Dermis microvascular lymphatic vessel endothelial cell (primary cell): Measurements from ENCODE around the gene LCLAT1. TPM values are rescaled to one million over a fixed set of nuclear protein-coding genes. Genes with fewer than 3 reads are reported as not detected.

Experiments used
- DNase-seq, 2 donors: peaks; one replicate each; pipeline versions ENCODE4 v3.0.0 to v3.0.0-alpha.2; 2010; ENCODE audit warnings: low read depth in 2 of 2
- total RNA-seq: library from RNA; depleted of rRNA; stranded (reverse); fragments of >200 nt; gene quantifications from 2 replicates; pipeline ENCODE4 v1.2.1, GENCODE V29; 2014

The LCLAT1 gene
- total RNA-seq, 1 donor from 2014 or later, result 10.1 TPM

GRCh38 chr2:30692829-30693275 is 245.8 kb downstream of the LCLAT1 start:
- no peak for DNase-seq

Other genes starting within 250 kb of the LCLAT1 start
- gene LBH, start 215.7 kb upstream of the LCLAT1 start, total RNA-seq, result 52.0 and 117 TPM in 2 replicates